ENCODE measurements around the gene CCDC89. TPM values are rescaled to one million over a fixed set of nuclear protein-coding genes. Genes with fewer than 3 reads are reported as not detected.
"Not testable (repeated sequence)": the region's sequence is repeated elsewhere in the genome, so short reads cannot be mapped to it uniquely, and the experiment has no call there.

CCDC89 gene
- total RNA-seq, 2 experiments from 2014 or later, result not detected

- H3K36me3 Mint-ChIP-seq (ENCODE audit: low read depth), result no peaks in the 10 kb centered on the region
- DNase-seq, result peak; percentile 72
- H3K27ac Mint-ChIP-seq, result peak overlapping the region; percentile 57
- intact Hi-C loops (cut with micrococcal nuclease), result loop anchor here (1.0 to 2.0 kb wide), 2 partner anchors 16 to 17 kb away; partner anchors contain the start of gene CREBZF
- no peaks in the 10 kb centered on the region for H3K27me3 Mint-ChIP-seq (ENCODE audit: low read depth)
- H3K9me3 Mint-ChIP-seq, result no peaks in the 10 kb centered on the region
- CTCF ChIA-PET, result interaction anchor here (2.1 to 3.1 kb wide), 2 partner anchors 11 to 14 kb away, joined by 8 to 21 read pairs; no protein-coding TSS in a partner anchor
- peaks cover 12% of the 10 kb centered on the region for H3K4me1 Mint-ChIP-seq (ENCODE audit: low read depth)
- peak overlapping the region; percentile 73 for H3K4me3 Mint-ChIP-seq
These were observed 3.4 kb downstream of the CCDC89 start for GRCh38 chr11:85682330-85683305.

GRCh38 chr11:85680897-85681296 is 5.1 kb downstream of the CCDC89 start:
- Mint-ChIP-seq H3K4me3 (no peak overlapping the region), H3K27ac (no peak overlapping the region), H3K27me3 (ENCODE audit: low read depth) (no peaks in the 10 kb centered on the region), H3K36me3 (ENCODE audit: low read depth) (no peaks in the 10 kb centered on the region), H3K4me1 (ENCODE audit: low read depth) (peaks cover 12% of the 10 kb centered on the region), H3K9me3 (no peaks in the 10 kb centered on the region)
- intact Hi-C loops (cut with micrococcal nuclease), result no loop called here
- DNase-seq, result peak; percentile 25
- CTCF ChIA-PET, result interaction anchor here (0.9 to 1.9 kb wide), 4 partner anchors 10 to 33 kb away, joined by 3 to 7 read pairs (median 4); partner anchors contain the start of gene TMEM126A

GRCh38 chr11:85679576-85679975 is 6.4 kb downstream of the CCDC89 start:
- peaks cover 12% of the 10 kb centered on the region for H3K4me1 Mint-ChIP-seq (ENCODE audit: low read depth)
- H3K27ac Mint-ChIP-seq, result no peak overlapping the region
- no peaks in the 10 kb centered on the region for H3K36me3 Mint-ChIP-seq (ENCODE audit: low read depth)
- no peaks in the 10 kb centered on the region for H3K9me3 Mint-ChIP-seq
- DNase-seq, result no peak
- CTCF ChIA-PET, result interaction anchor here (0.7 to 1.9 kb wide), 3 partner anchors 13 to 32 kb away, joined by 3 to 7 read pairs (median 4); partner anchors contain the start of gene TMEM126A
- no peak overlapping the region for H3K4me3 Mint-ChIP-seq
- no peaks in the 10 kb centered on the region for H3K27me3 Mint-ChIP-seq (ENCODE audit: low read depth)
- intact Hi-C loops (cut with micrococcal nuclease), result no loop called here

- intact Hi-C loops (cut with micrococcal nuclease), result no loop called here
These were observed 12.6 kb downstream of the CCDC89 start for GRCh38 chr11:85673393-85673792.

GRCh38 chr11:85672105-85672902 is 13.7 kb downstream of the CCDC89 start:
- no peak overlapping the region for H3K4me3 Mint-ChIP-seq
- no peaks in the 10 kb centered on the region for H3K4me1 Mint-ChIP-seq (ENCODE audit: low read depth)
- H3K36me3 Mint-ChIP-seq (ENCODE audit: low read depth), result no peaks in the 10 kb centered on the region
- H3K27ac Mint-ChIP-seq, result no peak overlapping the region
- no peaks in the 10 kb centered on the region for H3K9me3 Mint-ChIP-seq
- intact Hi-C loops (cut with micrococcal nuclease), result no loop called here
- CTCF ChIA-PET, result interaction anchor here (0.9 to 1.5 kb wide), 2 partner anchors 9 to 12 kb away, joined by 4 to 5 read pairs; no protein-coding TSS in a partner anchor
- H3K27me3 Mint-ChIP-seq (ENCODE audit: low read depth), result no peaks in the 10 kb centered on the region
- DNase-seq, result no peak

More at GRCh38 chr11:85673393-85673792, 12.6 kb downstream of the CCDC89 start:
- CTCF ChIA-PET, result interaction anchor here (0.9 kb wide), 1 partner anchor 11 kb away, joined by 5 read pairs; no protein-coding TSS in a partner anchor
- DNase-seq, result no peak
- Mint-ChIP-seq H3K9me3 (no peaks in the 10 kb centered on the region), H3K4me3 (no peak overlapping the region), H3K36me3 (ENCODE audit: low read depth) (no peaks in the 10 kb centered on the region), H3K4me1 (ENCODE audit: low read depth) (no peaks in the 10 kb centered on the region), H3K27ac (no peak overlapping the region), H3K27me3 (ENCODE audit: low read depth) (no peaks in the 10 kb centered on the region)

GRCh38 chr11:85670949-85671663 is 14.9 kb downstream of the CCDC89 start:
- DNase-seq; H3K4me3 Mint-ChIP-seq; H3K4me1 Mint-ChIP-seq (ENCODE audit: low read depth); H3K9me3 Mint-ChIP-seq; H3K36me3 Mint-ChIP-seq (ENCODE audit: low read depth); H3K27ac Mint-ChIP-seq; H3K27me3 Mint-ChIP-seq (ENCODE audit: low read depth); intact Hi-C loops (cut with micrococcal nuclease): not testable (repeated sequence)
- CTCF ChIA-PET, result interaction anchor here (1.5 kb wide), 1 partner anchor 10 kb away, joined by 4 read pairs; no protein-coding TSS in a partner anchor

- intact Hi-C loops (cut with micrococcal nuclease), result no loop called here
- CTCF ChIA-PET, result no interaction called here
- DNase-seq, result no peak
- Mint-ChIP-seq H3K27me3 (ENCODE audit: low read depth) (no peaks in the 10 kb centered on the region), H3K27ac (no peak overlapping the region), H3K36me3 (ENCODE audit: low read depth) (peaks cover 13% of the 10 kb centered on the region), H3K4me3 (no peak overlapping the region), H3K9me3 (no peaks in the 10 kb centered on the region), H3K4me1 (ENCODE audit: low read depth) (peaks cover 6% of the 10 kb centered on the region)
These were observed 17.8 kb downstream of the CCDC89 start for GRCh38 chr11:85668157-85668556.

GRCh38 chr11:85666687-85667086 is 19.3 kb downstream of the CCDC89 start:
- H3K4me1 Mint-ChIP-seq (ENCODE audit: low read depth), result peaks cover 6% of the 10 kb centered on the region
- CTCF ChIA-PET, result no interaction called here
- peaks cover 23% of the 10 kb centered on the region for H3K36me3 Mint-ChIP-seq (ENCODE audit: low read depth)
- no peaks in the 10 kb centered on the region for H3K9me3 Mint-ChIP-seq
- H3K4me3 Mint-ChIP-seq, result no peak overlapping the region
- intact Hi-C loops (cut with micrococcal nuclease), result no loop called here
- H3K27ac Mint-ChIP-seq, result no peak overlapping the region
- no peaks in the 10 kb centered on the region for H3K27me3 Mint-ChIP-seq (ENCODE audit: low read depth)
- no peak for DNase-seq

- CTCF ChIA-PET, result no interaction called here
- DNase-seq, result no peak
- Mint-ChIP-seq H3K4me3 (no peak overlapping the region), H3K27ac (peak overlapping the region; percentile 96), H3K9me3 (no peaks in the 10 kb centered on the region), H3K27me3 (ENCODE audit: low read depth) (no peaks in the 10 kb centered on the region), H3K36me3 (ENCODE audit: low read depth) (peaks cover 31% of the 10 kb centered on the region), H3K4me1 (ENCODE audit: low read depth) (peaks cover 14% of the 10 kb centered on the region)
- intact Hi-C loops (cut with micrococcal nuclease), result loop anchor here (1.0 to 2.0 kb wide), 11 partner anchors 17 to 1141 kb away; partner anchors contain the start of genes HIKESHI, PICALM and SYTL2
These were observed 20.3 kb downstream of the CCDC89 start for GRCh38 chr11:85665733-85666132.

GRCh38 chr11:85664615-85665481 is 21.1 kb downstream of the CCDC89 start, which contains the start of gene CREBZF:
Gene CREBZF, minus strand, starts transcription at chr11:85665129. Its CDS starts 254 bp downstream, at chr11:85664875.
- no peaks in the 10 kb centered on the region for H3K27me3 Mint-ChIP-seq (ENCODE audit: low read depth)
- no peaks in the 10 kb centered on the region for H3K9me3 Mint-ChIP-seq
- peak within 1 kb of the TSS; percentile 98 for H3K4me3 Mint-ChIP-seq
- H3K36me3 Mint-ChIP-seq (ENCODE audit: low read depth), result peaks cover 39% of the 10 kb centered on the region
- H3K4me1 Mint-ChIP-seq (ENCODE audit: low read depth), result peaks cover 23% of the 10 kb centered on the region
- DNase-seq, result peak; percentile 98
- intact Hi-C loops (cut with micrococcal nuclease), result loop anchor here (1.0 to 2.0 kb wide), 15 partner anchors 17 to 1141 kb away; partner anchors contain the start of genes HIKESHI, PICALM, SYTL2 and TMEM126A
- peak within 1 kb of the TSS; percentile 96 for H3K27ac Mint-ChIP-seq
- CTCF ChIA-PET, result interaction anchor here (0.6 to 1.9 kb wide), 4 partner anchors 35 to 151 kb away, joined by 3 to 4 read pairs (median 3); no protein-coding TSS in a partner anchor

All from activated naive CD4-positive, alpha-beta T cell treated with anti-CD3 and anti-CD28 coated beads for 36 hours (primary cell).